GM19023 (cell line): ENCODE results near the gene TPD52L3.

Experiments used
- ATAC-seq: cut with Tn5 transposase; IDR thresholded peaks from one replicate; pipeline ENCODE4 v1.9.1; 2021; ENCODE audit warnings: mild to moderate bottlenecking, moderate library complexity; ENCODE audit not compliant: unreplicated experiment

Gene TPD52L3

GRCh38 chr9:6328103-6328502 is at the start of gene TPD52L3:
Gene TPD52L3 (plus strand): TSS chr9:6328375. CDS start chr9:6328596, 221 bp downstream.
- ATAC-seq = no peak

DNA sequence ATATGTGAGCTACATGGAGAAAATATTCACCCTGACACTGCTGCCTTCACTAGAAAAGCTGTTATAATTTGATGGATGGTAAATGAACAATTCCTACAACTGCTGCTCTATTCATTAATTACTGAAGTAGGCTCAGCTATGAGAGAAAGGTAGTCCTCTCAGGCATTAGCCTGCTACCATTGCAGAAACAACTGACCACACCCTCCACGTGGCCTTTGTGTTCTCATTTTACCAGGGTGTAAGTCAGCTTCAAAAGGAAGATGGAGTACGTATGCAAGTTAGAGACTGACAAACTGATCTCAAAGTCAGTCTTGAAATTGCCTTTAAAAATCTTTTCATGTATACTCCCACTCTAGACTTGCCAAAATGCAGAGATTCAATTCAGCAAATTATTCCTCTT is 26.3 kb upstream of the TPD52L3 start:
- no peak for ATAC-seq

DNA sequence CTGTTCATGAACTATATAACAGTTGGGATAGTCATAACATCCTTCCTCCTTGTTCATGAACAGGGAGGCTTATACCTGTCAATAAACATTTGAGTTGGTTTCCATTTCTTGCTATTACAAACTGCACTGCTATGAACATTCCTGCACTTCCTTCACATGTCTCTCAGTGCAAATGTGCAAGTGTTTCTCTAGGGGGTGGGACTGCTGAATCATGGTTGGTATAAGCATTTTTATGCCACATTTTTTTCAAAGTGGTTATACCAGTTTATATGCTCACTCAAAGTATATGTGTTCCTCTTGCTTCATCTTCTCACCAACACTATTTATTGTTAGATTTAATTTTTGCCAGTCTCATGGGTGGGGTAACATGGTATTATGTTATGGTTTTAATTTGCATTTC is 25.8 kb upstream of the TPD52L3 start:
- ATAC-seq = no peak

- ATAC-seq = no peak
Observed at GRCh38 chr9:6304232-6304631, 23.9 kb upstream of the TPD52L3 start.

DNA sequence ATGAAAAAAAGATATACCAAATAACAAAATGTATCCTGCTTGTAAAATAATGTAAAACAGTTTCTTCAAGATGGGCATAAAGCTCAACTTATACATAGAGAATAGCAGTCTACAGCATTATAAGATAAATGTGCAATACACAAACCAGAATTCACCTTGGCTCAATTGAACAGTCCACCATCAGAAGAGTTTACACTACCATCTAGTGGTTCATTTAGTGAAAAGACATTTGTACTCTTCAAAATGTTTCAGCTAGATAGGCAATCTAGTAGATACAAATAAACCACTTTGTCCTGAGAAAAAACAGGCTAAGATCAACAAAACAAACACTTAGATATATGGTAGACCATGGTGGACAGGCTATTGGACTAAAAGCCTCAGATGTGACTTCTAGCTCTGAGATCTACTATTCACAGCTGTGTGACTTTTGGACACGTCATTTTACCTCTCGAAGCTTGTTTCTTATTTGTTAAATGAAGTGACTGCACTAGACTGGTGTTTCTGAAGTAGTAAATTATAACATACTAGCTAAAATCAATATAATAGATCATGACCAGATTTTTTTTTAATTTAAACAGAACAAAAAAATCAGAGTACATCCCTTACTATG is 22.1 kb upstream of the TPD52L3 start:
- no peak for ATAC-seq

DNA sequence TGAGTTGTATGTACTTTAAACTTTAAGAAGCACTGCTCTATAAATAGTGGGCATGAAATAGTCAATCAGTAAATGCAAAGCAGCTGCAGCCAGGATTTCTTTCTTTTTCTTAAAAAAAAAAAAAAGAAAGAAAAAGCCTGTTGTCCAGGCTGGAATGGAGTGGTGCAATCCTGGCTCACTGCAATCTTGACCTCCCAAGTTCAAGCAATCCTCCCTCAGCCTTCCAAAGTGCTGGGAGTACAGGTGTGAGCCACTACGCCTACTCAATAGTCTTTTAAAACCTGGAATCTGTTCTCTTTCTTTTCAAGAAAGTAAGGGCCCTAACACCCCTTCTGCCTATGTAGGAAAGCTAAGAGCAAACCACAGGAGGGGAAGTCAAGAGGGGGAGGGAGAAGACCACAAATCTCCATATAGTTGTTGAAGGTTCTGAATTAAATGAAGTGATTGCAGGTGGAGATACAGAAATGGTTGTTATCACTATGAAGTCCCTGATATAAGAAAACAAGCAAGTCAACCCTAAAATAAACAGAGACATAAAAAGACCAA is 20.6 kb upstream of the TPD52L3 start:
- no peak for ATAC-seq

- no peak for ATAC-seq
Observed at GRCh38 chr9:6330958-6331634, 2.9 kb downstream of the TPD52L3 start.

DNA sequence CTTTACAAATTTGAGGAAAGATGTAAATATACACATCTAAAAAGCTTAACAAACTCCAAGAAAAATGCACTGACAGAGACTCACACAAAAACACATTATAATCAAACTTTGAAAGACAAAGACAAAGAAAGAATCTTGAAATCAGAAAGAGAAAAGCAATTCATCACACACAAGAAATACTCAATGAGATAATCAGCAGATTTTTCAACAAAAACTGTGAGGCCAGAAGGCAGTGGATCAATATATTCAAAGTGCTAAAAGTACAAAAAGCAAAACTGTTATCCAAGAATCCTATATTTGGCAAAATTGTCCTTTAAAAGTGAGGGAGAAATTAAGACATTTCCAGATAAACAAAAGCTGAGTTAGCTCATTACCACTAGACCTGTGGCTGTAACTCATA is 6.1 kb downstream of the TPD52L3 start:
- ATAC-seq = no peak

GRCh38 chr9:6348766-6349165 is 20.6 kb downstream of the TPD52L3 start:
- no peak for ATAC-seq

GRCh38 chr9:6351737-6352136 is 23.6 kb downstream of the TPD52L3 start:
- no peak for ATAC-seq

- peak; percentile 68 for ATAC-seq
Observed at GRCh38 chr9:6354072-6354686, 26.0 kb downstream of the TPD52L3 start.

GRCh38 chr9:6355728-6356127 is 27.6 kb downstream of the TPD52L3 start:
- ATAC-seq = no peak

DNA sequence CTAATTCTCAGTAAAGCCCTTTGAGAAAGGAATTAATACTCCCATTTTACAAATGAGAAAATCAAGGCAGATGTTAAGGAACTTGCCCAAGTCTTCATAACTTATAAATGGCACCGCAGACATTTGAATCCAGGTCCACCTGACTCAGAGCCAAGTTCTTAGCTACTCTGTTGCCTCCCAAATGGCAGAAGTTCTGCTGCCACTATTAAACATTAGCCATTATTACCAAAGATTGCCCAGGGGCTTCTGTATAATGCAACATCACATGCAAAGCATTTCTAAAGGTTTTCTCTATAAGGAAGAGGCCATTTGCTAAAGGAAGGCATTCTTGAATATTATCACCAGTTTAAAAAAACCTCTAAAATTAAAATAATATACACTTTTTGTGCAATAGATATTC is 28.3 kb downstream of the TPD52L3 start:
- no peak for ATAC-seq

DNA sequence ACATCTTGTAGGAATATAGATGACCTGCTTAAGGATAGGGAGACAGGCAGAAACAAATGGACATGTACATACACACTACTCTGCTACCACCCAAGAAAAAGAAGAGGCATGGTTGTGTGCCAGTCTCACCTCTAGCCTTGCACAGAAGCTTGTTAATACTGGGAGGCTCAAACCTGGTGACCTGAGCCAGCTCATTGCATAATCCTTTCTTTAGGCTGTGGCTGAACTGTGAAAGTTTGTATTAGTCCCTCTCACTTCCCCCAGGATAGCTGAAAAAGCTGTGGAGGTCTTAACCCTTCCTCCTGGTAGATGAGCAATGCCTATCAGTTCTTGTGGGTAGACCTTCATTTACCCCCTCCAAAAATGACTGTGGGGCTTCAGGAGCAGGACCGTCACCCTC is 28.7 kb downstream of the TPD52L3 start:
- no peak for ATAC-seq

- ATAC-seq = no peak
Observed at GRCh38 chr9:6367128-6367890, 39.1 kb downstream of the TPD52L3 start.

- no peak for ATAC-seq
Observed at GRCh38 chr9:6368831-6369230, 40.7 kb downstream of the TPD52L3 start.
